Right renal pelvis (tissue), 4 donors: Measurements from ENCODE around the gene MAT2B. TPM values are rescaled to one million over a fixed set of nuclear protein-coding genes. Genes with fewer than 3 reads are reported as not detected.

ENCODE experiments used
- DNase-seq, 4 donors: peaks; one replicate each; pipeline ENCODE4 v3.0.0-alpha.2; 2013; ENCODE audit warnings: low read depth in 4 of 4, low spot score in 3 of 4, missing footprints in 1 of 4
- polyA plus RNA-seq, 4 donors: library from polyadenylated mRNA; unstranded; fragments of 120-200 nt; gene quantifications; one replicate each; pipeline ENCODE4 v1.2.1, GENCODE V29; 2013; ENCODE audit not compliant: insufficient read length in 4 of 4

Gene MAT2B
- 100 to 1,000 TPM; 108 to 132 (median 129) TPM for polyA plus RNA-seq

DNA sequence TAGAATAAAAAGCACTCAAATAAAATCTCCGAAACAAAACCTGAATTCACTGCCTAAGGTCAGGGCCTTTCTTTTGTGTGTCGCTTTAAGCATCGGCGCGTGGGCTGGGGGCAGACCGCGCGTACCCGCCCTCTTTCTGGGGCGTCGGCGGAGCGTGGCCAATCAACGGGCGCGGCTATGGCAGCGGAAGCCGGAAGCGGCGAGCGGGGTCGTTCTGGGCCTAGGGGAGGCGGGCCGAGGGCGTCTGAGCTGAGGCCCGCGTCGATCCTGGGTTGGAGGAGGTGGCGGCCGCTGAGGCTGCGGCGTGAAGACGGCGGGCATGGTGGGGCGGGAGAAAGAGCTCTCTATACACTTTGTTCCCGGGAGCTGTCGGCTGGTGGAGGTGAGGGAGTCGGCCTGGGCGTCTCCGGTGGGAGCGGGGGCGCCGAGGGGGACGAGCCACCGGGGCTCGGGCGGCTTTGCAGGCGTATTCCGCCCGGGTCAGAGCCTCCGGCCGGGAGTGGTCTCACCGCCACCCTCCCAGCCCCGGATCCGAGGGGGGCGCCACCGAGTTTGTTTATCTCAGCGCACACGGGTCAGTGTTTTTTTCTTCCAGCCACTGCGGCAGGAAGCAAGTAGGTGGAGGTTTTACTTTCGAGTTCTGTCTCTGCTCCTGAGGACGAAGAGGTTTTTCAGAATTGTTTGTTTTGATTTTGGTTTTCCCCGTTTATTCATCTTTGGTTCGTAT is at the start of gene MAT2B:
TSS of gene MAT2B (plus strand) at position 252 of the 727 bp plus-strand sequence. CDS start at position 320, 68 bp downstream.
- DNase-seq = peak; percentile 84 to 94 (median 89)

DNA sequence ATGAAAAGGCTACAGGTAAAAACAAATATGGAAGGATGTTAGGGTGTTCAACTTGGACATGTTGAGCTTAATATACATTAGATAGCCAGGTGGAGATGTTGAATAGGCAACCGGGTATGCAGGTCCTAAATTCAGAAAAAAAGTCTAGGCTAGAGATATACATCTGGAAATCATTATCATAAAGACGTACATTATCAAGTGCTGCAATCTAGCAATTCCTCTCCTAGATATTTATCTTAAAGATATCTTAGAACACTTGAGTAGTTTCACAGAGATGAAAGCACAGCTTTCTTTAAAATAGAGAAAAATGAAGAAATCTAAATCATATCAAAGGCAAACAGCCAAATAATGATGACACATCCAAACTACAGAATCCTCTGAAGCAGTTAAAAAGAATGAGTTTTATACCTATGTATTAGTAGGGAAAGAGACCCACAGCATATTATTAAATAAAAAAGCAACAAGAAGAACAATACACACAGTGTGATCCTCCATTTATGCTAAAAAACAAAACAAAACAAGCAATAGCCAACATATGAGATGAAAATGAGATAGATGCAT is 49.3 kb upstream of the MAT2B start:
- DNase-seq = no peak

DNA sequence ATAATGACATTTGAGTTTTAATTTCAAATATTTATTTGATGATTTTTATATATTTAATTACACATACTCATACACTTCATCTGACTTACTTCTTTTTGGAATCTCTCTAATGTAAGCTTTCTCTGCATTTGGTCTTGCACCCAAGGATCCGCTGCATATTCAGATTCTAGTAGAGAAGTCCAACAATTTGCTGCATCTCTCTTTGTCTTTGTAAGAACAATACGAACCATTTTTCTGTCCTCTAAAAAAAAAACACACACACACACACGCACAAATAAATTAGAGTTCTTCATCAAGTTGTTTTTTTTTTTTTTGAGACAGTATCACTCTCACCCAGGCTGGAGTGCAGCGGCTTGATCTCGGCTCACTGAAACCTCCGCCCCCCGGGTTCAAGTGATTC is 48.6 kb upstream of the MAT2B start:
- DNase-seq = no peak

DNA sequence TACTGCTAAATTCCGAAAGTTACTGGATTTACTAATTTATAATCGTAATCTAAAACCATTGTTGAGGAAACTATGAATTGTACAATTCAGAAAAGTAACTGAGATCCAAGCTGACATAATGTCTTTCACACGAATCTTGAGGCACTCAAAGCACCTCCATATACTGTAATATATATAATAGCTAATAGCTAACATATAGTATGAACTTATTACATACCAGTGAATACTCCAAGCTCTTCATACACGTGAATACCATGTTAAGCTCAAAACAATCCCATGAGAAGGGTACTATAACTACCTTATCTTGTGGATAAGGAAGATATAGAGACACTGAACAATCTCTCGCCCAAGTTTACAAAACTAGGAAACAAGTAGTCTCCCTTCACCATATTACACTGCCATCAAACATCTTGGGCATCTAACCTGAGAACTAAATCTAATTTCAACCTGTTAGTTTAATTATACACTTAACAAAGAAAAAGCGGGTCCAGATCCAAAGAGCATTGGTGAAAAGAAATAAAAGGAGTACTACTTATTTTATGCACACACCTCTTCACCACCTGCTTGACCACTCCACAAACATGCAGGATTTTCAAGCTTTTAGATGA is 46.5 kb upstream of the MAT2B start:
- DNase-seq = no peak

DNA sequence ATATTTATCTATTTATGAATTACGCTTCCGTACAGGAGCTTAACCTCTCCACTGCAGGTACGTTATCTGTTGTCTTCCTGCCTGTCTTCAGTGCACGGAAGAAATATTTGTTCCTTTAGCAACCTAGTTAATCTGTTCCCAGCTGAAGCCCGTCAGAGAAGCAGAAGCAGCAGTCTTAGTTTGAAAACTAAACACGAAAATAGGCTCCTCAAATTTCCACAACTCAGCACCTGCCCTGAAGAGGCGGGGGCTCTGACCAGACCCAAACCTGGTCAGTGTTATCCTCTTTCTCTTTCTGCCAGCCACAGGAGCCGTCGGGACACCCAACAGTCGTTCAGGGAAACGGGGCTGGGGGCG is 46.0 kb upstream of the MAT2B start:
- no peak for DNase-seq

DNA sequence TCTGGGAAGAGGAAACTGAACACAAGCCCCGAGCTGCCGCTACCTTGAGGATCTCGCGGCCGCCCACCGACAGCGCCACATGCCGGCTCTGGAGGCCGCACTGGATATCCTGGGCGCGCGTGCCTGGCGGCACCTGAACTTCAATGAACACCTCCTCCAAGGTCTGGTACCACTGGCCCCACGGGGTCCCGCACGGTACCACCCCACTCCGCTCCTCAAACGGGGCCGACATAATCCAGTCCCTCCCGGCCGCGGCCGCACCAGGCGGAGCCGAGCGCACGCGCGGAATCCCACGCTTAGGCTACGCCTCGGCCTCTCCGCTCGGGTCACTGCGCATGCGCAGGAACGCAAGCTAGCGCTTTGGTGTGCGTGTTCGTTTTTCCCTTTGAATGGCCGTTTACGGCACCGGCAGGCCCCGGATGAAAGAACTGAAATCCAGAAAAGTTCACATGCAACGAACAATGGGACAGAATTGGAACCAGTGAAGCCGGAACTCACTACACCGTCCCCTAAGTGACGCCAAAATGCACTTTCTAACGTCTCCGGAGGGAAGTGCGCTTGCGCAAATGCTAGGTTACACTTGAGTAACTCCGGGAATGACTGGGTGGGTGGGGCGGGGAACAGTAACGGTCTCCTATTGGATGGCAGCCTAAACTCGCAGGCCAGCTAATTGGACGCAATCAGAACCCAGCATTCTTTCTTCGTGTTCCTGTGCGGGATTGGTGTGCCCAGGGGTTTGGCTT is 45.4 kb upstream of the MAT2B start, which contains the start of gene NUDCD2:
TSS of gene NUDCD2 (minus strand) at position 284 of the 743 bp plus-strand sequence. CDS start at position 232, 52 bp downstream.
- peak; percentile 96 to 99 (median 96) for DNase-seq

DNA sequence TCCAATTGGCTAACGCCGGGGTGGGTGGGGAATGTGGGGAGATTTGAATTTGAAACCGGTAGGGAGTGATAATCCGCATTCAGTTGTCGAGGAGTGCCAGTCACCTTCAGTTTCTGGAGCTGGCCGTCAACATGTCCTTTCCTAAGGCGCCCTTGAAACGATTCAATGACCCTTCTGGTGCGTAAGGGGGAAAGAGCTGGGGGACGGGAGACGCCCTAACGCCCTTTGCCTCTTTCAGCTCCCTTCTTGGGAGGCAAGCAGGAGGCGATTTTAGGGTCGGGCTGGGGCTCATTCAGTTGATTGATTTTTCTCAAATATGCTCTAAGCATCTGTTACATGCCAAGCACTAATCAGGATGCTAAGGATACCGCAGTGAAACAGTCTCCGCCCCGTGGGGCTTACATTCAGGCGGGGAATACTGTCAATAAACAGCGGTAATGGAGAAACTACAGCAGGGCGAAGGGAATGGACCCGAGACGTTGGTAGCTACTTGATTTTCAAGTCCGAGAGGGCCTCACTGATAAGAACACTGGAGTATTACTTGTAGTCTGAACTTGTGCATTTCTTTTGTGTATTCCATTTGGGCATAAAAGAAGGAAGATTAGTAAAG is 44.8 kb upstream of the MAT2B start, which contains the start of gene HMMR:
TSS of gene HMMR (plus strand) at position 71 of the 610 bp plus-strand sequence. CDS start at position 132, 61 bp downstream.
- no peak for DNase-seq

DNA sequence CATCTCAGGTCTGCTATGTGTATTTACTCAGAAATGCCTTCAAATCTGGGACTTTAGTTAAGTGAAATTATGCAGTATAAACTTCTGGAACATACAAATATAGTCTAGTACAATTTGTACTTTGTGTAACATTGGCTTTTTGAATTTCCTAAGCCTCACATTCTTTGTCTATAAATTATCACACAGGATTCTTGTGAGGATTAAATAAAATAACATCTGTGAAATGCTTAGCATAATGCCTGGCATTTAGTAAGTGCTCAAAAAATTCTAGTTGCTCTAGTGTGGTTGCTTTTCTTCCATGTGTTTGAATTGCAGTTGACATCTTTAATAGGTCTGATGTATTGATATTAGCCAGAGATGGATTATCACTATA is 42.4 kb upstream of the MAT2B start:
- no peak for DNase-seq

DNA sequence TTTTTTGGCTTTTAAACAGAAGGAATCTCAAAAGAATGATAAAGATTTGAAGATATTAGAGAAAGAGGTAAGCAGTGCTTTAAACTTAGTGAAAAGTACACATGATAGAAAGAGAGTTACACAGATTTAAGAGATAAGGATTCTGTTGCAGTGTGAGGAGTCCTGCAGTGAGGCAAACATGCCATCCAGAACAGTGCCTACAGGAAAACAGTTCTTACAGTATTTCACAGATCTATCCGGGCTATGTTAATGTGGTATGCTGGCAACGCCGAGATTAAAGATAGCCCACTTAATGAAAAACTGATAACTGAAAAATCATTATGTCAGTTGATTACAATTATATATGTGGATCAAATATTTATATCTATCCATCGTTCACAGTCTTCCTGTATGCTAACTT is 37.7 kb upstream of the MAT2B start:
- DNase-seq = no peak

DNA sequence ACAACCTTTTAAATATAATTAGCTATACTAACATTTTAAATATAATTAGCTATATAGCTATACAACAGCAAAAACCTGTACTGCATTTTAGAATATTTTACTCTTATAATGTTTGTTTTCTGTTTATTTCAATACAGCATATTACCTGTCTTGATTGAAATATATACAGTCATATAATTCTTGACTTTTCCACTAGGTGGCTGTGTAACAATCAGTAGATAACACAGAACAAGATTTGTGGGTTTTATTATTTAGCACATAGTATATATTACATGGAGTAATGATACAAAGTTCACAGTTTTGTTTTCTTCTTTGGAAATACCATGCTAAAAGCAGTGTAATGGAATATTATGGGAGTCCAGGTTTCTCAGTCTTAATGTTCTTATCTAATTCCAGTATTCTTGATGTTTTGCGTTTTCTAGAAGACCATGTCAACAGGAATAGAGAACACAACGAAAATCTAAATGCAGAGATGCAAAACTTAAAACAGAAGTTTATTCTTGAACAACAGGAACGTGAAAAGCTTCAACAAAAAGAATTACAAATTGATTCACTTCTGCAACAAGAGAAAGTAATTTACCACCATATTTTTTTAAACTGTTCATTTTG is 31.7 kb upstream of the MAT2B start:
- no peak for DNase-seq

DNA sequence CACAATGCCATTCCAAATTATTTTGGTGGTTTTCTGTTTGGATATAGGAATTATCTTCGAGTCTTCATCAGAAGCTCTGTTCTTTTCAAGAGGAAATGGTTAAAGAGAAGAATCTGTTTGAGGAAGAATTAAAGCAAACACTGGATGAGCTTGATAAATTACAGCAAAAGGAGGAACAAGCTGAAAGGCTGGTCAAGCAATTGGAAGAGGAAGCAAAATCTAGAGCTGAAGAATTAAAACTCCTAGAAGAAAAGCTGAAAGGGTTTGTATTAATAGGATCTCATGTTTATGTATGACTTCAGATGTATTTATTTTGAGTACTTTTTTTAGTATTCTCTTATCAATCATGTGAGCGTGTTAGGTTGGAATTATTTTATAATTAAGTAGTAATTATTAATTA is 30.0 kb upstream of the MAT2B start:
- DNase-seq = no peak

DNA sequence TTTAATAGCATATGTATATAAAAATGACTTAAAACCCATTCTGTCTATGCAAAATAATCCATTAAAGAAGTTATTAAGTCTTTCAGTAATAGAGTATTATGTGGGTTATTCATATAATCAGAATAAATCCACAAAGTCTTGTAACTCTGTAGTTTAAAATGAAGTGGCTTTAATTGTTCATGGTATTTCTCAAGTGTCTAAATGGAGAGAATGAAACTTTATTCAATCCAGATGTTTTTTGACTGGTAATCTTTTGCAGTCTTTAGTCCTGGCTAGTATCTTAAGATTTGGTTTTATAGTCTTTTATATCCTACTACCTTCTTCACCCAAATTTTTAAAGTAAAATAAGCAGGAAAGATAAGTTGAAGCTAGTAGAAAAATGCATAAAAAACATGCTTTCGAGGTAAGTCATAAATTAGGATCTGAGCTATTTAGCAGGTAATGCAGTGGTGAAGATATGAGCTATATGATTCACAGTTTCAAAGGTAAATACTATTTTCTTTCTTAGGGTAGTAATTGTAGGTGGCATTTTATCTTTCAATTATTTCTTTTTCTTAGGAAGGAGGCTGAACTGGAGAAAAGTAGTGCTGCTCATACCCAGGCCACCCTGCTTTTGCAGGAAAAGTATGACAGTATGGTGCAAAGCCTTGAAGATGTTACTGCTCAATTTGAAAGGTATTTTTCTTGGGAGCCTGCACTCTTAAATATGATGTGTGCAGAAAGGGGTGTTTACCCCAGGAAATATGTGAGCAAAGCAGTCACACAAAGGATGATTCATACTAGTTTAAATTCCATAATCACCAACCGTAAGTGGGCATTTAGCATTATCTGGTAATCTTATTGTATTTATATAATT is 27.1 kb upstream of the MAT2B start:
- no peak for DNase-seq

DNA sequence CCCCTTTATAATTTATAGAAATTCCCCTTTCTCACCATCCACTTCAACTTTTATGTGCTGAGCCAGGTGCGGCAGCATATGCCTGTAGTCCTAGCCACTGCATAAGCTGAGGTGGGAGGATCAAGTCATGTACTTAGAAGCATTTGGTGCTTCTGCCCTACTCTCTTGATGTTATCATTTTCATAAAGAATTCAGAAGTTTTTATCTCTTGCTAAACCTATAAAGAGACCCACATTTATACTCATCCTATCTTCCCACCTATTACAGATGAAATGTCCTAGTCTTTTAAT is 26.5 kb upstream of the MAT2B start:
- no peak for DNase-seq

DNA sequence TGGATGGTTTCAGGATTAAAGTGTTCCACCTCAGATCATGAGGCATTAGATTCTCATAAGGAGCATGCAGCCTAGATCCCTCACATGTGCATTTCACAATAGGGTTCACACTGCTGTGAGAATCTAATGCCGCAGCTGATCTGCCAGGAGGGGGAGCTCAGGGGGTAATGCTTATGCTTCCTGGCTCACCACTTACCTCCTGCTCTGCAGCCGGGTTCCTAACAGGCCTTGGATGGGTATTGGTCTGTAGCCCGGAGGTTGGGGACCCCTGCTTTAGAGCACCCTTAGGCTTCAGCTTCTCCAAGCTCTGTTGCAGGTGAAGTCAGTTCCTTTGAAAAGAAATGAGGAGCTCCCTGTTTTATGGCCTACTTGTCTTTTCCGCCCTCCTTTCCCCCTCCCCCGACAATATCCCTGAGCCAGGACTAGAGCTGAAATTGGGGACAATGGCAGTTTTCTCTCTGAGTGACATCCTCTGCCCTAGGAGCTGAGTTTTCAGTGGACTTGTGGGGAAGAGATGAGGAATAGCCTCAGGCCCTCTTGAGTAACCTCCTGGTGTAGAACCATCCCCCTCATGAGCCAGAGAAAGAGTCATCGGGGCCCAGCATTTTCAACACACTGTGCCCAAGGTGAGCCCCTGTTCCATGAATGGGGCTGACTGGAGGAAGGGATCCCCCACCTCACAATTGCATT is 16.2 kb upstream of the MAT2B start:
- no peak for DNase-seq

DNA sequence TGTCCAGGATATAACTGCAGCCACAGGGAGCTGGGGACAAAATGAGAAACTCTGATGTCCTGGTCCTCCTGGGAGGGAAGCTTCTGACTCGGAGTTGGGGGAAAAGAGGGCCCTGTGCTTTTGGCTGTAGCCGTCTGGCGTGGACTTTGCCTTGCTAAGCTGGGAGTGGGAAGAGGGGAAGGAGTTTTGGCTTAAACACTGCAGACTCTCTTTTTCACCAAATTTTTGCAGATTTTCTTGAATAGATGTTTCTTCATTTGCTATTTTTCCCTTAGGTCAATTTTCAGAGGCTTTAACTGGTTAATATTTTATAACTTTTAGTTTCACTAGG is 15.7 kb upstream of the MAT2B start:
- DNase-seq = no peak

DNA sequence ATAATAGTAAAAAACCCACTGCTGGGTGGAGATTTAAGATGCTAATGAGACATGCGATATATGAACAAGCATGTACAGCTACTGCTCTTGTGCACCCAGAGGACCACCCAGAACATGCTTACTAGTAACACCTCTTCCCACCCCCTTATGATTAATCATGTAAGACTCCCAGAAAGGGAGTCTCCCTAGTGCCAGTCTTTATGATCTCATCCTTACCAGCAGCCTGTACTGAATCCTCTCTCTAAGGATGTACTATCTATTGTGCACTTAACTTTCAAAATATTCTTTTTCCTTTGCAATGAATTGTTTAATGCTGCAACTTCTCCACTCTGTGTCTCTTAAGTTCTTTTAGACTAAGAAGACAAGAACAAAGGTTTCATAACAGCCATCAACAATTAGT is 9.1 kb upstream of the MAT2B start:
- no peak for DNase-seq

DNA sequence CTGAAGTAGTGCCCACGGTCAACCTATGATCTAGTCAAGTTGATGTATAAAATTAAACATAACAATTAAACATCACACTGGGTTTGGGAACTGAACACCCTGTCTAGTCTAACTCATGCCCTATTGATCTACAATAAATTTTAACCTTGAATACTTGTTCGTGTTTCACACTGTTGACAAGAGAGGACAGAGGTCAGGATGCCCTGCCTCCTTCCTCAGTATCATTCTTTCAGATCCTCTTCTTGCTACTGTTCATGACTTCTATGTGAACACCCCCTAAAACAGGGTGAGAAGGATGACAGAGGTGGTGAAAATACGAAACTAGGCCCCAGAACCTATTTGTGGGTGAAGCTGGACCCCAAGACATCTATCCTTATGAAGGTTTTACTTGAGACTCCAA is 8.1 kb upstream of the MAT2B start:
- no peak for DNase-seq

DNA sequence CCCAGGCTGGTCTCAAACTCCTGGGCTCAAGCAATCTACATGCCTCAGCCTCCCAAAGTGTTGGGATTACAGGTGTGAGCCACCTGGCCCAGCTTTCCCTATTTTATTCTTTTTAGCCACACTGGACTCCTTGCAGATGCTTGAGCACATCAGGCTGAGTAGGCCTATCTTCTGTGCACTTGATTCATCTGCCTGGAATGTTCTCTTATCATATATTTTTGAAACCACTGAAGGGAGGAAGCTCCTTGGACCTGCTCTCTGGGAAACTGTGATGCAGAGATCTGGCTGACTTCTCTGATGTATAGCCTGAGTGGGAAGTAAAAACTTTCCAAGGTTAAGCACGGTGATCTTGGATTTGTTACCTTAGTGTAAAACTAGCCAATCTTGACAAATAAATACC is 6.5 kb upstream of the MAT2B start:
- DNase-seq = no peak

DNA sequence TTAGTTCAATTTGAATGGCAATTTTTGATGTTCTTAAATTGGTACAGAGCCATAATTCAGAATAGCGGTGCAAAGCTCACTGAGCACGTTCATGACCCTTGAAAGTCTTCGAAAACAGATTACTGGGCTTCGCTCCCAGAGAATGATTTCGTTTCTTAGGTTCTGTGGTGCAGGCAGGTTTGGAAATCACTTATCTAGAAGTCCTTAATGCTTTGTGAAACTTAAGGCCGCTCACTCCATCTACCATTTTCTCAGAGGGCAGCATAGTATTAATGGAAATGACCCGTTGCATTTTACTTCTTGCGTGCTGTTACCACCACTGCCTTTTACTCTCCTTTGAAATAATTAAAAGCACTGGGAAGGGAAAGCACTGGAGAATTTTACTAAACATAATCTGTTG is 2.9 kb upstream of the MAT2B start:
- DNase-seq = no peak
